Spinal cord (tissue), 10 donors: ENCODE results near the gene NEAT1. TPM values are rescaled to one million over a fixed set of nuclear protein-coding genes. Genes with fewer than 3 reads are reported as not detected.
"Not testable (repeated sequence)": the region's sequence is repeated elsewhere in the genome, so short reads cannot be mapped to it uniquely, and the experiment has no call there.

ENCODE experiments used
- DNase-seq, 6 donors: peaks; one replicate each; pipeline versions ENCODE4 v3.0.0 to v3.0.0-alpha.2; 2013 to 2015; ENCODE audit warnings: low spot score in 6 of 6, low read depth in 4 of 6
- H3K27ac ChIP-seq: one replicate; pipeline ENCODE4 v1.5.1; 2013; ENCODE audit warnings: low read depth, low read length, control low read depth
- H3K27me3 ChIP-seq: one replicate; pipeline ENCODE4 v1.6.1; 2013; ENCODE audit warnings: low read length; ENCODE audit not compliant: control insufficient read depth, insufficient read depth
- H3K36me3 ChIP-seq: one replicate; pipeline ENCODE4 v1.6.1; 2013; ENCODE audit warnings: low read length; ENCODE audit not compliant: control insufficient read depth, insufficient read depth
- H3K4me1 ChIP-seq: one replicate; pipeline ENCODE4 v1.6.1; 2013; ENCODE audit warnings: low read length; ENCODE audit not compliant: control insufficient read depth, insufficient read depth
- H3K4me3 ChIP-seq: one replicate; pipeline ENCODE4 v1.5.1; 2013; ENCODE audit warnings: low read depth, low read length, control low read depth
- H3K9me3 ChIP-seq: one replicate; pipeline ENCODE4 v1.6.1; 2013; ENCODE audit warnings: low read length; ENCODE audit not compliant: control insufficient read depth, insufficient read depth
- WGBS: methylation state at CpG from one replicate; pipeline ENCODE4 v1.1.5; 2013; ENCODE audit warnings: missing lambda C conversion rate; ENCODE audit not compliant: insufficient coverage; 5-methylcytosine and 5-hydroxymethylcytosine counted together
- polyA plus RNA-seq, 2 donors: library from polyadenylated mRNA; unstranded; fragments of 120-200 nt; gene quantifications; one replicate each; pipeline ENCODE4 v1.2.1, GENCODE V29; 2013; ENCODE audit not compliant: insufficient read length in 2 of 2
- total RNA-seq, 2 donors: library from RNA; depleted of rRNA in 1 of 2; stranded (reverse); fragments of 120-200 nt in 1 of 2; fragments of >200 nt in 1 of 2; gene quantifications; one replicate each; pipeline versions ENCODE4 v1.2.3 to v1.2.4, GENCODE V29; 2013 to 2014
- donor health status: healthy.

The NEAT1 gene
- total and polyA plus RNA-seq, 4 donors: 27.4 to 73.6 (median 63.7) TPM

DNA sequence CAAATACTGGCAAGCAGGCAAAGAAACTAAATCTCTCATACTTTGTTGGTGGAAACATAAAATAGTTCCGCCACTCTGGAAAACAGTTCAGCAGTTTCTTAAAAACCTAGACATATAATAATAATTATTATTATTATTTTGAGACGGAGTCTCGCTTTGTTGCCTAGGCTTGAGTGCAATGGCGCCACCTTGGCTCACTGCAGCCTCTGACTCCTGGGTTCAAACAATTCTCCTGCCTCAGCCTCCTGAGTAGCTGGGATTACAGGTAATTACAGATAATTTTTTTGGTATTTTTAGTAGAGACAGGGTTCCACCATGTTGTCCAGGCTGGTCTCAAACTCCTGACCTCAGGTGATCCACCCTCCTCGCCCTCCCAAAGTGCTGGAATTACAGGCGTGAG lies 44.7 kb downstream of the NEAT1 start:
- not testable (repeated sequence) for H3K27ac ChIP-seq, H3K36me3 ChIP-seq, H3K27me3 ChIP-seq, H3K4me1 ChIP-seq, H3K4me3 ChIP-seq, DNase-seq, H3K9me3 ChIP-seq
- 100% methylated on average over 2 of the region's 6 CpGs for WGBS

DNA sequence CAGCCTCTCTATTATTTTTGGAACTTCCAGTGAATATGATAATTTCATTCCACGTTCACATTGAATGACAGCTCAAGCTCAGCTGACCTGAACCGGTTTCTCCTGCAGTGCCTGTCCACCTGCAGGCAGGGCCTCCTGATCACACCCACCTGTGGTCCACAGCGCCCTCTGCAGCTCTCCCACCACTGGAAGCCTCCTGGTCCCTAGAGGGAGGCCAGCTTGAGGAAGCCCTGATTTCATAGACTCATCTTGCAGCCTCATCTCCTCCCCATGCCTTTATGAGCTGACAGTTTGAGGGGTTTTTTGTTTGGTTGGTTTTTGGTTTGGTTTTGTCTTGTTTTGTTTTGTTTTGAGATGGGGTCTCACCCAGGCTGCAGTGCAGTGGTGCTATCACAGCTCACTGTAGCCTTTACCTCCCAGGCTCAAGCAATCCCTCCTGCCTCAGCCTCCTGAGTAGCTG lies 46.3 kb downstream of the NEAT1 start:
- H3K4me1 ChIP-seq: peaks cover 8% of the 10 kb centered on the region
- no peaks in the 10 kb centered on the region for H3K9me3 ChIP-seq
- no peak overlapping the region for H3K4me3 ChIP-seq
- no peaks in the 10 kb centered on the region for H3K27me3 ChIP-seq
- WGBS: 57% methylated on average over 1 of the region's 3 CpGs
- H3K27ac ChIP-seq: no peak overlapping the region
- DNase-seq: no peak
- H3K36me3 ChIP-seq: peaks cover 2% of the 10 kb centered on the region

DNA sequence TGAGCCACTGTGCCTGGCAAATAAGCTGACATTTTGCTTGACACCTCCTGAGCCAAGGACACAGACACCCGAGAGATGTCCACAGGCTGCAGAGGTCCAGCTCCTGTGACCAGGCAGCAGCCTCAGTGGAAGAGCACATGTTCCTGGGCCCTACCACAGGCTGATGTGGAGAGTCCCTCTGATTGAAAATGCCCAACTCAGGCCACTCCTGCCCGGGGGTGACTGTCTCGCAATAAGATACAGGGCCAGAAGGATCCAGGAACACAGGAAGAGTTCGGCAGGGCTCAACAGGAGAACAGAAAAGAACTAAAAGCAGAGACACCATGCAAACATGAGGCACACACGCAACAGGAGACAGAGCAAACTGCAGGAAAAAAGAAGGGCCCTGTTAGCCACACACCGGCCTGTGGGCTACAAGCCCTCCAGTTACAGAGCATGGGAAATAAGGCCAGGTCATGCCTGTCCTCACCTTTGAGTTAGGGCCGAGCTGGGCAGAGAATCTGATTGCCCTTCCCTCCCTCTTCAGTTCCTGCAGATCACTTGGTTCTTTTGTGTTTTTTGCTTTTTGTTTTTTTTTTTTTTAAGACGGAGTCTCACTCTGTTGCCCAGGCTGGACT lies 47.9 kb downstream of the NEAT1 start:
- WGBS: 81% methylated on average over 8 of the region's 8 CpGs
- H3K36me3 ChIP-seq: peaks cover 2% of the 10 kb centered on the region
- H3K4me1 ChIP-seq: peaks cover 8% of the 10 kb centered on the region
- H3K4me3 ChIP-seq: no peak overlapping the region
- no peaks in the 10 kb centered on the region for H3K9me3 ChIP-seq
- H3K27me3 ChIP-seq: no peaks in the 10 kb centered on the region
- DNase-seq: no peak
- no peak overlapping the region for H3K27ac ChIP-seq

DNA sequence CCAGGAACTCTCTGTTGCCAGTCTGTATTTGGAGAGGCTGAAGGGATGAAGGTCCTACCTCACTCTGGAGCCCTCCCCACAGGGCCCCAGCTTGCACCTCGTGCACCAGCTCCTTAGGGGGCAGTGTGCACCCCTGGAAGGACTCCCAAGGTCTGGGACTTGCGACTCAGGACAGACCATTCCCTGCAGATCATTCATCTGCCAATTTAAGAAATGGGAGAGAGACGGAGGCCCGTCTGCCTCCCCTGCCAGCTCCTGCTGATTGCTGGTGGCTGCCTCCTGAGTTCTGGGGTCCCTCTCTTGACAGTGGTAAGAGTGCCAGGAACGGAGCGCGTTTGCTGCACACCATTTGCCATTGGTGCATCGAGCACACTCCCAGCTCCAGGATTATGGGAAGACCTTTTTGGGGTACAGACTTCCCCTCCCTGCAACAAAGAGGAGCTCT lies 48.9 kb downstream of the NEAT1 start:
- Histone ChIP-seq H3K36me3 (peaks cover 2% of the 10 kb centered on the region), H3K4me1 (peaks cover 12% of the 10 kb centered on the region), H3K27me3 (no peaks in the 10 kb centered on the region), H3K4me3 (no peak overlapping the region), H3K27ac (no peak overlapping the region), H3K9me3 (no peaks in the 10 kb centered on the region)
- WGBS: 32% methylated on average over 7 of the region's 8 CpGs
- peak in 1 of 6 donors; percentile 47 for DNase-seq

DNA sequence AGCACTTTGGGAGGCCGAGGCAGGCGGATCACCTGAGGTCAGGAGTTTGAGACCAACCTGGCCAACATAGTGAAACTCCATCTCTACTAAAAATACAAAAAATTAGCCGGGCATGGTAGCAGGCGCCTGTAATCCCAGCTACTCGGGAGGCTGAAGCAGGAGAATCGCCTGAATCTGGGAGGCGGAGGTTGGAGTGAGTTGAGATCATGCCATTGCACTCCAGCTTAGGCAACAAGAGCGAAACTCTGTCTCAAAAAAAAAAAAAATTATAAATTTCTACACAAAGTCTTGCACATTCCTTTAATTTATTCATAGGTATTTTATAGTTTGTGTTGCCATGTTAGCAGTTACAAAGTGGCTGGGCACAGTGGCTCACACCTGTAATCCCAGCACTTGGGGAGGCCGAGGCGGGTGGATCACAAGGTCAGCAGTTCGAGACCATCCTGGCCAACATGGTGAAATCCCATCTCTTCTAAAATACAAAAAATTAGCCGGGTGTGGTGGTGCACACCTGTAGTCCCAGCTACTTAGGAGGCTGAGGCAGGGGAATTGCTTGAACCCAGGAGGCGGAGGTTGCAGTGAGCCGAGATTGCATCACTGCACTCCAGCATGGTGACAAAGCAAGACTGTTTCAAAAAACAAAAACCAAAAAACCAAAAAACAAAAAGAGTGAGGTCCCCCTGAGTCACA lies 50.1 kb downstream of the NEAT1 start:
- H3K36me3 ChIP-seq, H3K4me3 ChIP-seq, DNase-seq, H3K27me3 ChIP-seq, H3K9me3 ChIP-seq, H3K27ac ChIP-seq: not testable (repeated sequence)
- WGBS: 100% methylated on average over 3 of the region's 14 CpGs
- peaks cover 21% of the 10 kb centered on the region for H3K4me1 ChIP-seq

DNA sequence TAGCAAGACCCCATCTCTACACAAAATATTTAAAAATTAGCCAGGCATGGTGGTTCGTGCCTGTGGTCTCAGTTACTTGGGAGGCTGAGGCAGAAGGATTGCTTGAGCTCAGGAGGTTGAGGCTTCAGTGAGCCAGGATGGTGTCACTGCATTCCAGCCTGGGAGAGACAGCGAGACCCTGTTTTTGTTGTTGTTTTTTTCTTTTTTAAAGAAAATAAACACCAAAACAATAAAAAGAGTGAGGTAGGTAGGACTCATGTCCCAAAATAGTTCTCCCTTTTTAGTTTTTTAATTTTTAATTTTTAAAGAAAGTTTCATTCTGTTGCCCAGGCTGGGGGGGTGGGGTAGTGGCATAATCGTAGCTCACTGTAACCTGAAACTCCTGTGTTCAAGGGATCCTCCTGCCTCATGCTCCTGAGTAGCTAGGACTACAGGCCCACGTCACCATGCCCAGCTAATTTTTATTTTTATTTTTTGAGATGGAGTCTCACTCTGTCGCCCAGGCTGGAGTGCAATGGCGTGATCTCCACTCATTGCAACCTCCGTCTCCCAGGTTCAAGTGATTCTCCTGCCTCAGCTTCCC lies 50.8 kb downstream of the NEAT1 start:
- WGBS: no CpG with 5 or more reads among the region's 7 CpGs
- Histone ChIP-seq H3K27ac (no peak overlapping the region), H3K27me3 (no peaks in the 10 kb centered on the region), H3K4me1 (peaks cover 26% of the 10 kb centered on the region), H3K36me3 (peaks cover 2% of the 10 kb centered on the region), H3K9me3 (no peaks in the 10 kb centered on the region), H3K4me3 (no peak overlapping the region)
- DNase-seq: no peak

DNA sequence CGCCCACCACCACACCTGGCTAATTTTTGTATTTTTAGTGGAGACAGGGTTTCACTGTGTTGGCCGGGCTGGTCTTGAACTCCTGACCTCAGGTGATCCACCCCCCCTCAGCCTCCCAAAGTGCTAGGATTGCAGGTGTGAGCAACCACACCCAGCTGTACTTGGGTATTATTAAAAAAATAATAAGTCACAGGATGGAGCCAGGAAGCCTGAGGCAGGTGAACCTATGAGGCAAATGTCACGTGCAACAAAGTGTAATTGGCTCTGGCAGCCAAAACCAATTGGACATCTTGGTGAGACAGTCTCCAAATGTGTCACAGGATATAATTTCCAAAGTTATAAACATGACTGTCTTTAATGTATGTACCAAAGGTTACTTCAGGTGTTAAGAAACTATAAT lies 52.3 kb downstream of the NEAT1 start:
- no peak for DNase-seq
- 92% methylated on average over 1 of the region's 3 CpGs for WGBS
- no peak overlapping the region for H3K4me3 ChIP-seq
- no peaks in the 10 kb centered on the region for H3K27me3 ChIP-seq
- no peak overlapping the region for H3K27ac ChIP-seq
- peaks cover 41% of the 10 kb centered on the region for H3K4me1 ChIP-seq
- peaks cover 2% of the 10 kb centered on the region for H3K36me3 ChIP-seq
- no peaks in the 10 kb centered on the region for H3K9me3 ChIP-seq

DNA sequence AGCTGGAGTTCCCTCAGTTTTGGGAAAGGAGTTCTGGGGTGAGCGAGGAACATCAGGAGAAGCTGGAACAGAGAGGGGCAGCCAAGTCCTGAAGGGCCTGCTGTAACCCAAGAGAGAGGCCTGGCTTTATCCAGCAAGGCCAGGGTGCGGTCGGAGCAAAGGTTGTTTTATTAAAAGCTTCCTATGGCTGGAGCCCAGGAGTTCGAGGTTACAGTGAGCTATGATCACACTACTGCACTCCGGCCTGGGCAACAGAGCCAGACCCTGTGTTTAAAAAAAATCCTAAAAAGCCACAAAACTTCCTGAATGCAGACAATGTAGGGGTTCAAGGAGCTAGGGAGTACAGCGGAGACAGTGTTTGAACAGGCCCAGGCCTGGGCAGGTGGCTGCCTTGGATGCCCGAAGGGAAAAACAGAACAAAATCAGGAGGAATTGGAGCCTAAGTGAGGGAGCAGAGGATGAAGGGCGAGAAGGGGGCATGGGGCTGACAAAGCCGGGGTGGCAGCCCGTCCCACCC lies 54.1 kb downstream of the NEAT1 start:
- Histone ChIP-seq H3K9me3 (no peaks in the 10 kb centered on the region), H3K27ac (peak overlapping the region; percentile 99), H3K4me3 (peak overlapping the region; percentile 99), H3K27me3 (no peaks in the 10 kb centered on the region), H3K36me3 (no peaks in the 10 kb centered on the region), H3K4me1 (peaks cover 42% of the 10 kb centered on the region)
- 43% methylated on average over 9 of the region's 10 CpGs for WGBS
- no peak for DNase-seq

DNA sequence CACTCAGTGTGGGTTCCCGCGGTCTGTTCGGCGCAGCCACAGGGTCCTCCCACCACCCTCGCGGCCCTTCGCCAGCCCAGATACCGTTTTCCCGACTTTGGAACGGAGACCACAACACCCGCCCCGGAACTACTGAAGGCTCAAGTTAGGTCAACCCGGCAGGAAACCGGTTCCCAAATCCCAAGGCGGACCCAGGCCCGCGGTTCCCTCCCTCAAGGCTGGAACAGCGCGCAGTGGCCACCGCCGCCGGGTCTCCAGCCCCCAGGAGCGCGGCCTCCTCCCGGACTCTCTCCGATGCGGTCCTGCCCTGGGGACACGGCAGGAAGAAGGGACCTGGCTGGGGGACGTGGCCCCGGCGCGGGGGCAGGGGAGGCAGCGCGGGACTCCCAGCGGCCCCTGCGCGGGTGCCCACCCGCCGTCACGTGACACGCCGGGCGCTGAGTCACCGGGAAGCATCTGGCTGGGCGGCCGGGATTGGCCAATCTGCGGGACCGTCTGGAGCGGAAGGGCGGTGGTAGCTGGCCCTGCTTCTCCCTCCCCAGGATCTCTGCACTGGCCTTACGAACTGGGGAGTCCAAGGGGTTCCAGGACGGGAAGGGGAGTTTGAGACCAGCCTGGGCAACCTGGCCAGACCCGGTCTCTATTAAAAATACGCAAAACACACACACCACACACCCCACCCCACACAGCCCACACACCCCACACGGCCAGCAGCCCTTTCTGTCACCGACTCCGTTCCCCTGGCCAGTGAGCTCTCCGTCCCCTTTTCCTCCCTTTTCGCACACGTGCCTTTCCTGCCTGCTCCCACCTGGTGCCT lies 54.8 kb downstream of the NEAT1 start:
- WGBS: under 1% methylated on average over 58 of the region's 60 CpGs
- H3K4me3 ChIP-seq: peak overlapping the region; percentile 99
- H3K4me1 ChIP-seq: peaks cover 40% of the 10 kb centered on the region
- peak overlapping the region; percentile 99 for H3K27ac ChIP-seq
- H3K36me3 ChIP-seq: no peaks in the 10 kb centered on the region
- H3K9me3 ChIP-seq: no peaks in the 10 kb centered on the region
- DNase-seq: peak in 4 of 6 donors; percentile 84 to 98 (median 95)
- H3K27me3 ChIP-seq: no peaks in the 10 kb centered on the region
